ENCODE data around the gene PCDH18.

GRCh38 chr4:137559801-137560200 is 27.5 kb upstream of the PCDH18 start:
- TF ChIP-seq RFX5 (IDR thresholded peaks at IDR 0.05; ENCODE audit: low read depth, low read length) (no peak), CTCF (conservative IDR thresholded peaks at IDR 0.05; ENCODE audit: low read depth, low read length) (no peak), POLR2A (IDR thresholded peaks at IDR 0.05; ENCODE audit: low read depth, low read length) (no peak), RAD21 (IDR thresholded peaks at IDR 0.05; ENCODE audit: low read length) (no peak), CHD1 (IDR thresholded peaks at IDR 0.05; ENCODE audit: low read depth, low read length) (no peak), RCOR1 (IDR thresholded peaks at IDR 0.05; ENCODE audit: insufficient replicate concordance, low read length) (no peak), MAZ (IDR thresholded peaks at IDR 0.05; ENCODE audit: borderline replicate concordance, low read depth, low read length) (no peak), FOS (IDR thresholded peaks at IDR 0.05; ENCODE audit: low read depth, low read length) (no peak), MAFK (IDR thresholded peaks at IDR 0.05; ENCODE audit: low read depth, low read length) (no peak), USF2 (IDR thresholded peaks at IDR 0.05; ENCODE audit: low read depth, low read length) (no peak), CEBPB (IDR thresholded peaks at IDR 0.05; ENCODE audit: low read depth, low read length) (no peak), ELK1 (IDR thresholded peaks at IDR 0.05; ENCODE audit: borderline replicate concordance, low read depth, low read length) (no peak), SMC3 (IDR thresholded peaks at IDR 0.05; ENCODE audit: low read depth, low read length) (no peak)
